BJ (cell line): ENCODE results near the gene RNF208. TPM values are rescaled to one million over a fixed set of nuclear protein-coding genes. Genes with fewer than 3 reads are reported as not detected.

Experiments used
- CTCF ChIA-PET: fragments of 350-600 bp; formaldehyde crosslinking; extraction: SDS; loops from one replicate; lab custom pipeline; 2021; ENCODE audit warnings: antibody characterized with exemption, inconsistent platforms; lab: Yijun Ruan, JAX
- POLR2A ChIA-PET: fragments of 300-600 bp; sonication (Branson Sonifier 250); formaldehyde crosslinking; extraction: SDS; loops from one replicate; lab custom pipeline; 2021; ENCODE audit warnings: antibody characterized with exemption; lab: Charles Lee
- DNase-seq: peaks from one replicate; pipeline ENCODE4 v3.0.0-alpha.2; 2011; ENCODE audit warnings: low read depth
- H3K27me3 ChIP-seq: 2 replicates; pipeline ENCODE4 v1.6.0; 2011; ENCODE audit warnings: low read length; ENCODE audit not compliant: control insufficient read depth, insufficient read depth
- H3K36me3 ChIP-seq: 2 replicates; pipeline ENCODE4 v1.5.1; 2011; ENCODE audit warnings: low read length; ENCODE audit not compliant: control insufficient read depth, insufficient read depth
- H3K4me3 ChIP-seq: 2 replicates; pipeline ENCODE4 v1.5.1; 2011; ENCODE audit warnings: low read depth, mild to moderate bottlenecking, control low read depth, low read length
- CTCF ChIP-seq: IDR thresholded peaks from 2 replicates; pipeline ENCODE4 v1.5.1; 2011; ENCODE audit warnings: low read depth, mild to moderate bottlenecking, control low read depth, inconsistent platforms, low read length, moderate library complexity; ENCODE audit not compliant: insufficient read depth
- polyA plus RNA-seq: library from polyadenylated mRNA; depleted of rRNA; stranded (reverse); fragments of >200 nt; gene quantifications from 2 replicates; pipeline ENCODE4 v1.2.3, GENCODE V29; 2011

The RNF208 gene
- polyA plus RNA-seq, 1 experiment: 0.39 TPM

DNA sequence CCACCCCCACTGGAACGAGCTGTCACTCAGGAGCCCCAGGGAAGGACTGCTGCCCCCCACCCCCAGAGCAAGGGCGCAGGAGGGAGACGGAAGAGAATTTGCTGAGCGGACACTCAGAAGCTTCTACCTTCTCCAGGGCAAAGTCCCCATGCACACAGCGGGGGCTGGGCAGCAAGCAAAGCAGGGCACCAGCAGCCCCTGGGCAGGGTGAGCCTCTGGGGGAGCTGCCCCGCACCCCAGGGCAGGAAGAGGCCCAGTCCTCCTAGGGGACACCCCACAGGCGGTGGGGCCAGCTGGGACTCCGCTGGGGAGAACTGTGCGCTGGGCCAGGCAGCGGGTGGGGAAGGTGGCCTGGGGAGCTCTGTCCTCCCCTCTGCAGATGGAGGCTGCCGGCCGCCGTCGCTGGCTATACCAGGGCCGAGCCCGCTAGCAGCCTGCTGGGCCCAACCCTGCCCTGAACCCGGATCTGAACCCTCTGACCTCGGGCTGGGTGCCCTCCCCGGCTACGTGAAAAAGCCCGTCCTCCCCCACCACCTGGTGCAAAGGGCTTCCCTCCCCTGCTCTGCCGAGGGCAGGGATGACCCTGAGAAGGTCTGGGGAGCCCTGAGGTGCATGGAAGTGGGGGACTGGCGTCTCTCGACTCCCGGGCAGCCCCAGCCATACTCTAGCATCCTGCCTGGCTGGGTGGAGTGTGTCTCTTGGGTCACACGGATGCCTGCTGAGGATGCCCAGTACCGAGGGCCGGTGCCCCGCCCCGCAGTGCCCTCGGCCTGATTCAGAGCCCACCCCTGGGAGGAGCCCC is 8.1 kb upstream of the RNF208 start:
- POLR2A ChIA-PET: no interaction called here
- no peaks in the 10 kb centered on the region; the same call in 1 of the 2 replicates for H3K36me3 ChIP-seq
- CTCF ChIA-PET: interaction anchor here (1.3 to 4.2 kb wide), 2 partner anchors 13 to 112 kb away, joined by 3 to 37 read pairs; no protein-coding TSS in a partner anchor

DNA sequence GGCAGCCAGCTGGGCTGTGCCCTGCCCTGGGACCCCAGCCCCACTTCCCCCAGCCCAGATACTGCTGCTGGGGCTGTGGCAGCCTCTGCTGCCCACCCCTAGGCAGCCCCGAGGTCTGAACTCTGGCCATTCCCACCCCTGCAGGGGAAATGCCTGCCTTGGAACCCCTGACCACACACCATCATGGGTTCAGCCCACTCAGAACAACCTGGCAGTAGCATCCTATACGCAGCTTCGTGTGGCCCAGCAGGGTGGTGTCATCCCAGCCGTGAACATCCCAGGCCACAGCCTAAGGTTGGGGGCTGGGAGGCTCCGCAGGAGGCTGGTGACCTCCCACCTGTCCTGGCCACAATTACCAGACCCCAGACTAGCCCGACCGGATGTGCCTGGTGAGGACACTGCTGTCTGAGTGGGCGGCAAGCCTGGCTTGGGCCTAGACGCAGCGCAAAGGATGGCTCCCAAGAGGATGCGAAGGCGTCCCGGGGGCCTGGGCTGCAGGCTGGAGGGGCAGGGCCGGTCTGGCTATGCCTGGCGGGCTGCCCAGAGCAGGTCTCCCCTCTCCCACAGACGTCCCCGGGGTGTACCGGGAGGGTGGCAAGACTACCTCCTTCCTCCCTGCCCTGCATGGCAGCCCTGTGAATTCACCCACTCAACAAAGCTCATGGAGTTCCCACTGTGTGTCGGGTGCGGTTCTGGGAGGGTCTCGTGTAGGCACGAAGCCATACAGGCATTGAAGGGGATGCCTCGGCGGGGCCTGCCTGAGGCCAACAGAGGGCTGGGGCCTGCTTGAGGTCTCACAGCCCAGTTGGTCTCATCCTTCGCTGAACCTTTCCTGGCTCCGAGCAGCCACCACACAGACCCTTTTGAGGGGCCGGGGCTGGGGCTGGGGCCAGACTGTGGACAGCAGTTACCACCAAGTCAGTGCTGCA is 7.2 kb upstream of the RNF208 start:
- no peak for DNase-seq
- Histone ChIP-seq H3K36me3 (no peaks in the 10 kb centered on the region; the same call in 1 of the 2 replicates), H3K27me3 (no peaks in the 10 kb centered on the region), H3K4me3 (no peak overlapping the region)
- TF ChIP-seq CTCF: no peak
- POLR2A ChIA-PET: no interaction called here
- CTCF ChIA-PET: interaction anchor here (1.2 to 4.2 kb wide), 4 partner anchors 20 to 180 kb away, joined by 4 to 37 read pairs (median 8); no protein-coding TSS in a partner anchor

More for the DNA sequence above, 8.1 kb upstream of the RNF208 start:
- H3K27me3 ChIP-seq: no peaks in the 10 kb centered on the region
- TF ChIP-seq CTCF: no peak
- no peak overlapping the region for H3K4me3 ChIP-seq
- no peak for DNase-seq

DNA sequence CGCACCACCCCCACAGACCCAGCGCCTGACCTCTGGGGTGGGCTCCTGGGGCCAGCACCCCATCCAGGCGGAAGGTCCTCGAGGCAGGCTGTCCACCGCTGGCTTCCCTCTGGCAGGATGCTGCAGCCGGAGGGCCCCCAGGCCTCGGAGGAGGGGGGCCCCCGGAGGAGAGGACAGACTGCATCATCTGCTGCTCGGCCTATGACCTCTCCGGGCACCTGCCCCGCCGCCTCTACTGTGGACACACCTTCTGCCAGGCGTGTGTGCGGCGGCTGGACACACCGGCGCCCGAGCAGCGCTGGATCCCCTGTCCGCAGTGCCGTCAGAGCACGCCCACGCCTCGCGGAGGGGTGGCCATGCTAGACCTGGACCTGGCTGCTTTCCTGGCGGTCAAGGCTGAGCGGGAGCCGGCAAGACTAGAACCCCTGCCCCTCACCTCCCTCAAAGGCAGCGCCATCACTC is 6.5 kb upstream of the RNF208 start:
- CTCF ChIA-PET: interaction anchor here (0.7 to 4.2 kb wide), 9 partner anchors 9 to 182 kb away, joined by 3 to 37 read pairs (median 11); partner anchors contain the start of genes NPDC1 and TUBB4B
- H3K36me3 ChIP-seq: no peaks in the 10 kb centered on the region; the same call in 1 of the 2 replicates
- H3K4me3 ChIP-seq: no peak overlapping the region
- POLR2A ChIA-PET: no interaction called here
- no peak for DNase-seq
- H3K27me3 ChIP-seq: no peaks in the 10 kb centered on the region
- TF ChIP-seq CTCF: no peak

- no peak overlapping the region for H3K4me3 ChIP-seq
- no peaks in the 10 kb centered on the region; the same call in 1 of the 2 replicates for H3K36me3 ChIP-seq
- no peak for TF ChIP-seq CTCF
- ChIA-PET CTCF (interaction anchor here (0.7 to 4.2 kb wide), 23 partner anchors 9 to 199 kb away, joined by 3 to 37 read pairs (median 6); partner anchors contain the start of genes ABCA2, DPP7, NPDC1 and SSNA1), POLR2A (interaction anchor here (0.5 kb wide), 1 partner anchor 23 kb away, joined by 6 read pairs; no protein-coding TSS in a partner anchor)
- DNase-seq: no peak
- no peaks in the 10 kb centered on the region for H3K27me3 ChIP-seq
Observed at GRCh38 chr9:137227853-137228505, 5.9 kb upstream of the RNF208 start.
